Myocyte (in vitro differentiated cells): ENCODE results near the gene FERMT3. TPM values are rescaled to one million over a fixed set of nuclear protein-coding genes. Genes with fewer than 3 reads are reported as not detected.

ENCODE experiments used
- DNase-seq: peaks from one replicate; pipeline ENCODE4 v3.0.0-alpha.2; 2012; ENCODE audit warnings: low read depth
- total RNA-seq: library from RNA; depleted of rRNA; stranded (reverse); fragments of >200 nt; gene quantifications from 2 replicates; pipeline ENCODE4 v1.2.3, GENCODE V29; 2014

FERMT3 gene
- total RNA-seq, 1 donor from 2014 or later, result 19.4 TPM

DNA sequence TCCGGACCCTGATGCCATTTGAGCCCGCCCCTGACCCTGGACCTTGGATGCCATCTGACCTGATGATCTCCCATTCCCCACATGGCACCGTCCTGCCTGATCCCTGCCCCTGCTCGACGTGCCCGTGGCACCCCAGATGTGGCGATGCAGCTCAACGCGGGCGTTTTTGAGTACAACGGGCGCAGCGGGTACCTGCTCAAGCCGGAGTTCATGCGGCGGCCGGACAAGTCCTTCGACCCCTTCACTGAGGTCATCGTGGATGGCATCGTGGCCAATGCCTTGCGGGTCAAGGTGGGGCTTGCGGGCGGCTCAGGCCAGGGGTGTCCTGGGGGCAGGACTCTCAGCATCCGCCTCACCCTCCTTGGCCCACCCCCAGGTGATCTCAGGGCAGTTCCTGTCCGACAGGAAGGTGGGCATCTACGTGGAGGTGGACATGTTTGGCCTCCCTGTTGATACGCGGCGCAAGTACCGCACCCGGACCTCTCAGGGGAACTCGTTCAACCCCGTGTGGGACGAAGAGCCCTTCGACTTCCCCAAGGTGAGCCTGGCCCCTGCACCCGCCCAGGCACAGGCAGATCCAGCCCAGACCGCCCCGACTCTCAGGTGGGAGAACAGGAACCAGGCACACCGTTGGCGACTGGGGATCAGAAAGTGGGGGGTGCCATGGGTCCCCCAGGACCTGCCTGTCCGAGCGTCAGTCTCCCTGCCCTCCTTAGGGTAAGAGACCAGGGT, 55.9 kb downstream of the FERMT3 start:
- no peak for DNase-seq

DNA sequence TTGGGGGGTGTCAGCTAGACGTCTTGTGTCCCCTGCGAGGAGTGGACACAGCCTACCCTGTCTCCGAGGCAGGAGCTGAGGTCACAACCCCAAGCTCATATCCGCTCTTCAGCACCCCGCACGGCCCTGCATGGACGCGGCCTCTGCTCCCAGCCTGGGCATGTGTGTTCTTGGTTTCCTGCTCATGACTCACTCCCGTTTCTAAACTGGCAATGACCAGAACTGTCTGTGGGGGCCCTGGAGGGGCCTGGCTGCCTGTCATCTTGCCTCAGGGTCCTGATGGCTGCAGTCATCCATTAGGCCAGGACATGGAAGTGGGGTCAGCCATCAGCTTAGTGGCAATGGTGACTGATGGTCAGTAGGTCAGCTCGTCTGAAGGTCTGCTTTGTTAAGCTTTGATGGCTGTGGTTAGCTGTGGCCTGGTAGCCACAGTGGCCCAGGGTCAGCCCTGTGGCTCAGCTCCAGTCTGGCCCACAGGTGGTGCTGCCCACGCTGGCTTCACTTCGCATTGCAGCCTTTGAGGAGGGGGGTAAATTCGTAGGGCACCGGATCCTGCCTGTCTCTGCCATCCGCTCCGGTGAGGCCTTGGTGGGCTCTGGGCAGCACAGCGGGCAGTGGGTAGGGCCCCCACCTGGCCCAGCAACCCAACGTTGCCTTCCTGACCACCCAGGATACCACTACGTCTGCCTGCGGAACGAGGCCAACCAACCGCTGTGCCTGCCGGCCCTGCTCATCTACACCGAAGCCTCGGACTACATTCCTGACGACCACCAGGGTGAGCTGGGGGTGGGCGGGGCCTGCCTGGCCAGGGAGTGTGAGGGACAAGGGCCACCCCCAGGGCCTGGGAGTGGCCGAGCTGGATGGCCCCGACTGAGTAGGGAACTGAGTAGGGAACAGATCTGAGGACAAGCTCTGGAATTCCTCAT, 56.8 kb downstream of the FERMT3 start:
- DNase-seq, result peak; percentile 75

DNA sequence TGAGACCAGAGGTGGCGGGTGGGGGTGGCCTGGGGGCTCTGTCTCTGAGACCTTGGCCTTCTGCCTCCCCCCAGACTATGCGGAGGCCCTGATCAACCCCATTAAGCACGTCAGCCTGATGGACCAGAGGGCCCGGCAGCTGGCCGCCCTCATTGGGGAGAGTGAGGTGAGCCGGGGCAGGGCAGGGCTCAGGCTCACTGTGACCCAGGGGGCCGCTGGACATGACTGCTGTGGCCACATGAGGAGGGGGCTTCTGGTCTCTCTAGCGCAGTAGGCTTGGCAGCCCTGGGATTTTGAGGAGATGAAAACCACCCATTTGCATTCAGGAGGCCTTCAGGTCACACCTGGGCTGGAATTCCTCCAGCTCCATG, 57.4 kb downstream of the FERMT3 start:
- no peak for DNase-seq

DNA sequence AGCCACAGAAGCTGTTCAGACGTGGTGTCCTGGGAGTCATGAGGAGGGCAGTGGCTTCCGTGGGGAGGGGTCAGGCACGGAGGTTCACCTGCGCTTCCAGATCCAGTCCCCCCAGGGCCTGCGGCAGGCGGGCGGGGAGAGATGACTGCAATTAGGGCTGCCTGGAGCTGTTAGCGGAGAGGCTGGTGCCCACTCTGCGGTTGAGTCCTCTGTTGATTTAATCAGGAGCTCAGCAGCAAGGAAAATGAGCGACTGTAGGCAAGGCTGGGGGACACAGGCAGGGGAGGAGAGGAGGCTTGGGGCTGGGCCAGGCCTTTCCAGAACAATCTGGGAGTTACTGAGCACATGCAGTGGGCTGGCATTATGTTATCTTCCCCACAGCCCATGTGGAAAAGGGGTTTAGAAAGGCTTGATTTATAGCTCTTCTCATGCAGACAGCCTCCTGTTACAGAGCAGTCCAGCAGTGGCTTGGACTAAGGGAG, 57.9 kb downstream of the FERMT3 start:
- DNase-seq, result no peak

DNA sequence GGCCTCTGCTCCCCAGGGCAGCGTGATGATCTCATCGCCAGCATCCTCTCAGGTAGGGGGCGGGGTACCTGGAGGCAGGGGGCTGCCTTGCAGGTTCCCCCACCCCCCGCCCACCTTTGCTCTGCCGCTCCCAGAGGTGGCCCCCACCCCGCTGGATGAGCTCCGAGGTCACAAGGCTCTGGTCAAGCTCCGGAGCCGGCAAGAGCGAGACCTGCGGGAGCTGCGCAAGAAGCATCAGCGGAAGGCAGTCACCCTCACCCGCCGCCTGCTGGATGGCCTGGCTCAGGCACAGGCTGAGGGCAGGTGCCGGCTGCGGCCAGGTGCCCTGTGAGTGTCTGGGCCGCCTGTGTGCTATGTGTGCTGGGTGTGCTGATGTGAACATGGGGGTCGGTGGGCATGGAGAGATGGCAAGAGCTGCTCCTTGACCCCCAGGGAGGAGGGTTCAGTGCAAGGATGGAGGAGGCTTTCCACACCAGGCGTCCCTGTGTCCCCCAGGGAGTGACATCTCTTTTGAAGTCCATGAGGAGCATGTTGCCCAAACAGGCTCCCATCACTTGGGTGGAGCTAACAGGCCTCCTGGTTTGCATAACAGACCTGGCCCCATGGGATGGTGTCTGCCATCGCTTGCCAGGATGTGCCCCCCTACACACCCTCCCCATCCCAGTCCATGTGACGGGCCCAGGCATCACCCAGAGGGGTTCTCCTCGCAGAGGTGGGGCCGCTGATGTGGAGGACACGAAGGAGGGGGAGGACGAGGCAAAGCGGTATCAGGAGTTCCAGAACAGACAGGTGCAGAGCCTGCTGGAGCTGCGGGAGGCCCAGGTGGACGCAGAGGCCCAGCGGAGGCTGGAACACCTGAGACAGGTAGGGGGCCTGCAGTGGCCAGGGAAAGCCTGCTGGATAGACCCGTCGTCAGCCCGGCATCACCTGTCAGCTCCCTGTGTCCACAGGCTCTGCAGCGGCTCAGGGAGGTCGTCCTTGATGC, 58.9 kb downstream of the FERMT3 start:
- no peak for DNase-seq

DNA sequence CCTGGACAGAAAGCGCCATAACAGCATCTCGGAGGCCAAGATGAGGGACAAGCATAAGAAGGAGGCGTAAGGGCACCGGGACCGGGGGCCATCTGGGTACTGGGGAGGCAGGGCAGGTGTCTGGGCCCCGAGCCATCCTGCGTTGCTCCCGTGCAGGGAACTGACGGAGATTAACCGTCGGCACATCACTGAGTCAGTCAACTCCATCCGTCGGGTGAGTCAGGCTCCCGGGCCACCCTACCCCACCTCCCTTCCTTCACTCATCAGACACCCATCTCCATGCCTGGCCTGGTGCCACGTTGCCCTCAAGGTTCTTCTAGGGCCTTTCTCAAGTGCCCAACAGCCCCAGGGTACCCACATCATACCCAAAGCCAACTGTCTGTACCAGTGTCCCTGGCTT, 59.8 kb downstream of the FERMT3 start:
- DNase-seq, result no peak

DNA sequence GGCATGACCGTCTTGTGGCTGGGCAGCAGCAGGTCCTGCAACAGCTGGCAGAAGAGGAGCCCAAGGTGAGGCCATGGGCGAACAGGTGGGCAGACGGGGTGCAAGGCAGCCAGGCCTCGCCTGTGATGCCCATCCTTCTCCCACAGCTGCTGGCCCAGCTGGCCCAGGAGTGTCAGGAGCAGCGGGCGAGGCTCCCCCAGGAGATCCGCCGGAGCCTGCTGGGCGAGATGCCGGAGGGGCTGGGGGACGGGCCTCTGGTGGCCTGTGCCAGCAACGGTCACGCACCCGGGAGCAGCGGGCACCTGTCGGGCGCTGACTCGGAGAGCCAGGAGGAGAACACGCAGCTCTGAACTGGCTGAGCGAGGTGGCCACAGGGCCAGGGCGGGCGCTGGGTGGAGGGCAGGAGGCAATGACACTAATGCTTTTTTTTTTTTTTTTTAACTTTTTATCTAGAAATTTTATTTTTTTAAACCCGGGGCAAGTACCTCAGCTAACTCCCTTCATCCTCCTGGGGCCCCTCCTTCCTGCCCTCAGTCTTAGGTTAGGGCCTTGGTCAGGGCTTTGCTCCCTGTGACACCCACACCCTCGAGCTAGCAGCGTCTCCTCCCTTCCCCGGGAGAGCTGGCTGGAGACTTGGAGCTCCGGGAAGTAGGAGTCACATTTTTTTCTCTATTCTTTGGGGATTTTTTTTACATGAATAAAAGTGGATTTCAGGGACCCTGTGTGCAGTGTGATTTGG, 60.9 kb downstream of the FERMT3 start:
- DNase-seq, result peak; percentile 42

DNA sequence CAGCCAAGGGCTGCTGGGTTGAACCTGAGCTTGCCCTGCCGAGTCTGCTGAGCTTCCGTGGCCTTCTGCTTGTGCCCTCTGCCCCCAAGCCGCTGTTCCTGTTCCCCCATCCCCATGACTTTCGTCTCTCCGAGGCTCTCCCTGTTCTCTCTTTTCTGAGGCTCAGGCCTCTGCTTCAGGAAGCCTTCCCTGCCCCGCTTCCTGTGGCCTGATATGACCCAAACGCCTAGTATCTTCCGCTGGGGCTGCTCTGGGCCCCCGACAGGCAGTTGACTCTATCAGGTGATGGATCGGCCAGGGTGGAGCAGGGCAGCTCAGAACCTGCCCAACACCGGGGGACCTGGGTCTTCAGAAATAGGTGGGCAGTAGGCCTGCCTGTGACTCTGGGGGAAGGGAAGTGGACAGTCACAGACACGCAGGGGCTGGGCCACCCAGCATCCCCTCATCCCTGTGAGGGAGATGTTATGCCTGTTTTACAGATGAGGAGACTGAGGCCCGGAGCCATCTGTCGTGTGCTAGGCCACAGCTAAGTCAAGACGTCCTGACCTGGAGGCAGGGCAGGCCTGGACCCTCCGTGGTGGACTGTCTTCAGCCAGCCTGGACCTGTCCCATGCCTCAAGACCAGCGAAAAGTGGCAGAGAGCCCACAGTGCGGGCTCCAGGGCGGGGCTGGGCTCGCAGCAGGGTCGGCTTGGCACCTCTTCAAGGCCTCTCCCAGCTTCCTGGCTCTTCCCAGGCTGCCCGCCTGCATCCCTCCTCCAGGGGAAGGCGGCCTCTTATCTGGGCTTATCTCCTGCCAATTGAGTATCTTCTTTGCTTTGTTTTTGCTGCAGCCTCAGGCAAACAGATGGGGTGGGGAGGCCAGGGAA, 61.7 kb downstream of the FERMT3 start:
- DNase-seq, result peak; percentile 57

DNA sequence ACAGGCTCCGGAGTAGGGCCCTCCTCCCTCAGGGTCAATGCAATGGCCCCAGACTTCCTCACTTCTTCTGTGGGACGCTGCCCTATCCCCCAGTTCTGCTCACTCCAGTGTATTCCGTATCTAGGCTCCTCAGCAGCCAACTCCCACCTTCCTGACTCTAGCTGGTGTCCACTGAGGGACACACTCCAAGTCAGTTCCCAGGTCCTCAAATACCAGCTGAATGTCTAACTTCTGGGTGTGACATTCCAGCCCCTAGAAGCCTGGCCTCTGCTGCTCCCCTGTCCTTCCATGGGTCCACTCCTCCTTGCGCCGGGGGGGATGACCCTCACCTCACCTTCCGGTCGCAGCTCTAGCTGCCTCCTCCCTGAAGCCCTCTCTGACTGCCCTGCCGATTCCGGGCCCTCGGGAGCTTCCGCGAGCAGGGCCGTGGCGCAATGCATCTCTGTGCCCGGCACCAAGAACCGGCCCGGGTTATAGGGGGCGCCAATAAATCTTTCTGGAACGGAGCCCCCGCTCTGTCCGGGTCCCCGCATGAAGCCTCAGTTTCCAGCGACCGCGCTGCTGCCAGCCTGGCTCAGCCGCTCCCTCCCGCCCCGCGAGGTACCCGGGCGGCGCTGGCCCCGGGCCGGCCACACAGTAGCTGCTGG, 62.5 kb downstream of the FERMT3 start:
- DNase-seq, result peak; percentile 59

DNA sequence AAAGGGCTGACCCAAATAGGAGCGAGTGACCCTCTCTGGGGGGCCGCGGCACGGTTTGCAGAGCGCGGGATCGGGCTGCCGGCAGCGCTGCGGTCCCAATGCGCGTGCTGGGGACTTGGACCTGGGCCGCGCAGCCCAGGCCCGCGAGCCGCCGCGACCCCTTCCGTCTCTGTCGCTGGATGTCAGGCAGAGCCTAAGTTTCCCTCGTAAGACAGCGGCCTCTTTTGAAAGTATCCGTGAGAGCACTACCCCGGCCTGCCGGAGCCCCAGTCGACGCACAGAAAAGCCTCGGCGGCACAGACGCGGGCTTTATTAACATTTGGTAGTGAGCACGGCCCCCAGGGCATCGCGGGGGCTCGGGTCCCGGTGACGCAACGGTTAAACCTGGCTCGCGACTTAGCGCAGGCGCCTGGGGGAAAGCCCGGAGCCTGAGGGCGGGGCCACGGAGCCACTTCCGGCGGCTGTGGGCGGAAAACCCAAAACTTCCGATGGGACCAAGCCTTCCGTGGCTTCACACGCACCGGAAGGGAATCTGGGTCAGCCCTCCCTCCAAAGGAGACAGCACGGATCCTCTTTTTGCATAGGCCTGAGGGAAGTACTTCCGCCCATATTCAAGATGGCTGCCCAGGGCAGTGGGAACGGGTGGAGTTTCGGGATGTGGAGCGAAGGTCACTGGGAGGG, 63.2 kb downstream of the FERMT3 start:
- peak; percentile 100 for DNase-seq

Other genes with a start within 250 kb of the FERMT3 start
- 396 and 474 TPM in 2 replicates for gene COX8A, start 232.1 kb upstream of the FERMT3 start, total RNA-seq
- 41.7 and 47.0 TPM in 2 replicates for gene OTUB1, start 220.3 kb upstream of the FERMT3 start, total RNA-seq
- not detected in 2 replicates for gene FLRT1, start 170.8 kb upstream of the FERMT3 start, total RNA-seq
- gene MACROD1, start 40.6 kb upstream of the FERMT3 start, total RNA-seq, result 168 and 469 TPM in 2 replicates
- gene STIP1, start 20.6 kb upstream of the FERMT3 start, total RNA-seq, result 204 and 216 TPM in 2 replicates
- 109 and 110 TPM in 2 replicates for gene TRPT1, start 19.5 kb downstream of the FERMT3 start, total RNA-seq
- 69.6 and 83.6 TPM in 2 replicates for gene NUDT22, start 19.6 kb downstream of the FERMT3 start, total RNA-seq
- gene DNAJC4, start 23.8 kb downstream of the FERMT3 start, total RNA-seq, result 6.5 and 7.2 TPM in 2 replicates
- gene VEGFB, start 27.9 kb downstream of the FERMT3 start, total RNA-seq, result 59.1 and 65.8 TPM in 2 replicates
- gene FKBP2, start 34.4 kb downstream of the FERMT3 start, total RNA-seq, result 49.2 and 59.8 TPM in 2 replicates
- 656 and 816 TPM in 2 replicates for gene PPP1R14B, start 40.2 kb downstream of the FERMT3 start, total RNA-seq
- gene PLCB3, start 44.8 kb downstream of the FERMT3 start, total RNA-seq, result 41.5 and 41.7 TPM in 2 replicates
- 67.5 and 89.1 TPM in 2 replicates for gene BAD, start 77.9 kb downstream of the FERMT3 start, total RNA-seq
- 28.4 and 32.9 TPM in 2 replicates for gene GPR137, start 79.1 kb downstream of the FERMT3 start, total RNA-seq
- not detected in 2 replicates for gene KCNK4, start 84.6 kb downstream of the FERMT3 start, total RNA-seq
- not detected in 2 replicates for gene CATSPERZ, start 93.6 kb downstream of the FERMT3 start, total RNA-seq
- gene ESRRA, start 98.8 kb downstream of the FERMT3 start, total RNA-seq, result 77.0 and 121 TPM in 2 replicates
- 224 and 231 TPM in 2 replicates for gene TRMT112, start 110.8 kb downstream of the FERMT3 start, total RNA-seq
- gene PRDX5, start 111.4 kb downstream of the FERMT3 start, total RNA-seq, result 189 and 223 TPM in 2 replicates
- 0.94 and 1.6 TPM in 2 replicates for gene CCDC88B, start 133.5 kb downstream of the FERMT3 start, total RNA-seq
- gene RPS6KA4, start 152.4 kb downstream of the FERMT3 start, total RNA-seq, result 26.9 and 30.3 TPM in 2 replicates